GM18520 (cell line): ENCODE results near the gene TDRD1.

Experiments used
- ATAC-seq: cut with Tn5 transposase; IDR thresholded peaks from one replicate; pipeline ENCODE4 v1.9.1; 2021; ENCODE audit not compliant: unreplicated experiment

The TDRD1 gene

DNA sequence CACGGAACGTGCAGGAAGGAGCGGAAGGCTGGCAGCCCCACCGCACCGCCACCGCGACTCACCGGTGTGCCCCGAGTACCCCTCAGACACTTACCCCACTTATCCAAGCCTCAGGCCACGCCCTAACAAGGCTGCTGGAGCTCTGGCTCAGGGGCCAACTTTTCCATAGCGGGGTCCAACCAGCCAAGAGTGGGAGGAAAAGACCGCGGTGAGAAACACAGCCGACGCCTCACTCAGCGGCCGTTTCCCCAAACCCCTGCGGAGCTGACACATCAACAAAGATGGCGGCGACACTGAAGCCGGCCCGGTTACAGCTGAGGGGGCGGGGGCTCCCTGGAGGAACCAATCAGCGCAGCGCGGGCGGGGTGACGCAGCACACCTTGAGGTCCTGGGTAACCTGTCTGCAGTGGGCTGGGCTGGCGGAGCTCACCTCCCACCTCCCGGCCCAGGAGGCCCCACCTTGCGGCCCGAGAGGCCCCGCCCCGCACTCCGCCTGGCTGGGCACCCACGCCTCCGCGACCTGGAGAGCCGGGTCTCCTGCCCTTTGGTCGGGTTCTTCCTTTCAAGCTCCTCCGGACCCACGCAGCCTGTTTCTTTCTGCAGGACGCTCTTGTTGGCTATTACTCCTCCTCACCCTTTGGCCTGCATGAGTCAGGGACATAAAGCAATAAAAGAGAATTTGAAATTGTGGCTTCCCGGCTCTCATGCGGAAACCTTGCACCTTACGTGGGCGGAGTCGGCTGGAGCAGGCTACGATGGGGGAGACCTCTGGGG is 5.0 kb upstream of the TDRD1 start, which contains the start of gene CCDC186:
CCDC186 (minus strand) TSS at position 283 of the 774 bp plus-strand sequence. CDS start 10,935 bp downstream, outside the sequence.
- ATAC-seq: peak; percentile 97

DNA sequence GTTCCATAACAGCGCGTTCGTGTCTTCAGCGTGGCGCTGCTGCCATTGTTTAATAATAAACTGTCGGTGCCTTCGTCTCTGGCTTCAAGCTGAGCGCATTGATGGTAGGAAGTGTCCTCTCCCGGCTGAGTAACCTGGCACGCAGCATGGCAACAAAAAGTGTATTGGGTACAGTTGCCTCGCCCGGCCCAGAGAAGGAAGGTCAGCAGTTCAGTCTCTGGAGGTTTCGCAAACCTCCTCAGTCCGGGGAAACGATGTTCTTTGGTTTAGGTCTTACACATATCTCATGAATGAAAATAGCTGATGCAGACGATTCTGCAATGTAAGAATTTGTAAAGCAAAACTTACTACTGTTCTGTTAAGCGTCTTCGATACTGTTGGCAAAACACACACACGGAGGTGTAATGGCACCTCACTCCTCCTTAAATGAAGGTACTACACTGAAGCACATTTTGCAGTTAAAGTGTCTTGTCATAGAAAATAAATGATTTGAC is 4.4 kb upstream of the TDRD1 start:
- ATAC-seq: peak; percentile 1

DNA sequence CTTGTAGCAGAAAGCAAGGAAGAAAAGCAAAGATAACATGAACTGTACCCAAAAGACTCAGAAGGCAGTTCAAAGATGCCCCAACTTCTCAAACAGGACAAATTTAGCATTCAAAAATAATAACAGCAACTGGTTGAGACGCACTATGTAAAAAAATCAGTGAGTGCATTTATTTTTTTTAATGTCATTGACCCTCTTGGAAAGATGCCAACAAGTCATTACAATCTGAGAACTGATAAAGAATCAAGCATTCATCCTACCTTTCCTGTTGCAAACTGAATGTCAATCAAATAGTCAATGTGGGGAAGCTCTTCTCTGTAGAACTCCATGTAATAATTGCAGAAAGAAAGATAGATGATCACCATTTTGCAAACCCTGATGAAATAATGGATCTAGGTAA is 3.5 kb upstream of the TDRD1 start:
- ATAC-seq: no peak

DNA sequence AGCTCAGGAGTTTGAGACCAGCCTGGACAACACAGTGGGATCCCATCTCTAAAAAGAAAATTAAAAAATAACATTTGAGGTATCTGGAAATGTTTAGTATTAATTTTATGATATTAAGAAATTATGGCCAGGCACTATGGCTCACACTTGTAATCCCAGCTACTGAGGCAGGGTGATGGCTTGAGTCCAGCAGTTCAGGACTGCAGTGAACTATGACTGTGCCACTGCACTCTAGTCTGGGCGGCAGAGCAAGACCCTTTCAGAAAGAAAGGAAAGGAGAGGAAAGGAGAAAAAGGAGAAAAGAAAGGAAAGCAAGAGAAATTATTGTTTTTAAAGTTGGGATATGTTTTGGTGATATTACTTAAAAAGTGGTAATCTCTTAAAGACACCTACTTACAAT is 2.6 kb upstream of the TDRD1 start:
- ATAC-seq: no peak

DNA sequence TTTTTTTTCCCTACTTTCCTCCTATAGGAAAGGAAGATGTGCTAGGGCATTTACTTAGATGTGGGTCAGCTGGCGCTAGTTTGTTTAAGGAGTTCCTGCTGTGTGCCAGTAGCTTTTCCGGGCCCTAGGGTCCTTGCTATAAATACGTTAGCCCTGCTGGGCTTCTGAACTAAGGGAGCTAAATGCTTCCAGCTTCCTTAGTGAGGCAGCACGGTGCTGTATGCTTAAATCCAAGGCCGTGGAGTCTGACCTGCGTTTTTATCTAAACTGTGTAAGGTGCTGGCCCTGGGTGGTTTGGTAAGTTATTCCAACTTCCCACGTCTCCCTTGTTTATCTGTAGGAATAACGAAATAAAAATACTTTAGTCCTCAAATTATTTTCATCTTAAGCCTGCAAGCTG is 594 bp downstream of the TDRD1 start:
- no peak for ATAC-seq

DNA sequence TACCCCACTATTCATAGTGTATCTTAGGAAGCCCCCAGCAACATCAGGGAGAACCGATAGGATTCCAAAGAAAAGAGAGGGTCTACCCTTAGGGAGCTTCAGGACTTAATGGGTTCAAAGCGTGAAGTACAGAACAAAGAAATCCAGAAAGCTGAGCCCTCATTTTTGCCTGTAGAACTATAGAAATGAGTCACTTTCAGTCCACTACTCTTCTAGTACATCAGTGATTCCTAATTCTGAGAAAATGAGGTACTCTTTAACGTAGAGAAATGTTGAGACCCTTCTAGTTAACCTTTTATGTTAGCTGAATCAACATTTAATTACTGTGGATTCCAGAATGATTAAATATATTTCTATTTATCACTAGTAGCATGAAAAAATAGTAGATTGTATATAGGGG is 1.8 kb downstream of the TDRD1 start:
- no peak for ATAC-seq

DNA sequence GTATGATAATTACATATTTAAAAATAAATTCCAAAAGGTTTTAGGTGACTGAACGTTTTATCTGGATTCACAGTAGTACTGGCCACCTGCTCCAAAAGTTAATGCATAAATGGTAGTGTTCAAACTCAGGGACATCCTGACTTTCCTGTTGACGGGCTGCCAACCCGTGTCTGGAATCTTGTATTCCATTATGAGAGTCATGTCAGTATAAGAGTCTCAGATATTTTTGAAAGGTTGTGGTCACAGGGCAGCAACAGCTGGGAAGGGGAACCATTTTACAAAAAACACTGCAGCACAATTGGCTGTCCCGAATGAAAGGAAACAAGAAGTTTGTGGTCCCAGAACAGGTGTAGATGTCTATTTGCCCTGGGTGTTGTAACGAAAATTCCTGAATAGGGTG is 2.8 kb downstream of the TDRD1 start:
- no peak for ATAC-seq

DNA sequence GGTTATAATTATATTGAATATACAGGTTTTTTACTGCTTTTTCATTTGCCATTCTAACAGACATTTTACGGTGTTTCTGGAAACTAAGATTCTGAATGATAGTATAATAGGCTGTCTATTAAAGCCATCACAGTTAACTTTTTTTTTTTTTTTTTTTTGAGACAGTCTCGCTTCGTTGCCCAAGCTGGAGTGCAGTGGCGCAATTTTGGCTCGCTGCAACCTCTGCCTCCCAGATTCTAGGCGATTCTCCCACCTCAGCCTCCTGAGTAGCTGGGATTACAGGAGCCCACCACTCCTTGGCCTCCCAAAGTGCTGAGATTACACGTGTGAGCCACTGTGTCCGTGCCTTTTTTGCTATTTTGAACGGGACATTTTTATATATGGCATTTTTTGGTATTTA is 4.4 kb downstream of the TDRD1 start:
- no peak for ATAC-seq

DNA sequence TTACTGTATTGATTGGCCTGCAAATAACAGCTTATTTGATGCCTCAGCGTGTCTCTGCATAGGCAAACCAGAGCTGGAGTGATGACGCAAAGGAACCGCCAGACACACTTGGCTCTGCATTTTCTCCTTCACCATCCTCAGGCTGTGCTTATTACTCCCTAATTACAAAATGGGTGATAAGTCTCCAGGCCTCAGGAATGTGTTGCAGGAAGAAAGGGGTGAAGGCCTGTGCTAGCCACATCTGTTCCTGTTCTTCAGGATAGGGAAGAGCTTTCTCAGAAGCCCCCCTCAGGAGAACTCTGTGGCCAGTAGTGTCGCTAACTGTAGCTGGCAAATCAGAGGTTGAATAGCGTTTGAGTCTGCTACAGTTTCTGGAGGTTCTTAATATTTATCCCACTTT is 5.1 kb downstream of the TDRD1 start:
- ATAC-seq: no peak

DNA sequence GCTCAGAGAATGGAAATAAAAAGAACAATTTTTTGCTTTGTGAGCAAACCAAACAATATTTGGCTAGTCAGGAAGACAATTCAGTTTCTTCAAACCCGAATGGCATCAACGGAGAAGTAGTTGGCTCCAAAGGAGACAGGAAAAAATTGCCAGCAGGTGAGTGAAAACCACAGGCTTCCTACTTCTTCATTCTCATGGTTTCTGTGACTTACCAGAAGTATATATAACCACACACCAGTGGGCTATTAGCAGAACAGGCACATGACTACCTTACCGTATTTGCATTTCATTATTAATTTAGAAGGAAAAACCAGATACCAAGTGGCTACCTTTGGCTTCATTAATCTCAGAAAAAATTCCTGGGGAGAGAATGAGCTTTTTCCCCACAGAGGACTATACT is 8.8 kb downstream of the TDRD1 start:
- ATAC-seq: no peak

DNA sequence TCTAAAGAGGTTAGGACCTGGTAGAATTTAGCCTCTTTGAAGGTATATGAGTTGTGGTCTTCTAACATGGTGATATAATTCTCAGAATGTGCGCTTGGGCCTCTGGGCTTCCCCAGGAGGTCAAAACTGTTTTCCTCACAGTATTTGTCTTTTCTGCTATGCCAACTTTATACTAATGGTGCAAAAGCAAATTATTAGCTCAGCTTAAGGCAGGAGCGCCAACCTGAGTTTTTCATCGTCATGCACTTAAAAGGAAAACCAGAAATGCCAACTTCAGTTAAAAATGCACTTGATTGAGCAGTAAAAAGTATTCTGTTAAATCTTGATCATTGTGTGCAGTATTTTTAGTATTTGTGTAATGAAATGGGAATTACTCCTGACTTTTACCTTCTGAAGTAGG is 9.7 kb downstream of the TDRD1 start:
- no peak for ATAC-seq

DNA sequence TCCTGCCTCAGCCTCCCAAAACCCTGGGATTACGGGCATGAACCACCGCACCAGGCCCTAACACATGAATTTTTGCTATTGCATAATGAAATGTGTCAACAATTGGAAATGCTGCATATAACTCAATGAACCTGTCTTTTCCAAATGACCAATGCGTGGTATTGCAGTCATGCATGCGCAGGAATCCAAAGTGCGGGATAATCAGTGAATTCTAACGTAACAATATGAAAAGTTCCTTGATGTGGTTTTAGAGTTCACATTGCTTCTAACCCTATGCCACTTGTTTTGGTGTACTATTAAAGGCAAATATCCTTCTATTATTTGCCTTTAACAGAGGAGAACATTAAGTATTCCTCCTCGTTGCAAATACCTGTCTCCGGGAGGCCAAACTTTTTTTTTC is 10.5 kb downstream of the TDRD1 start:
- no peak for ATAC-seq

DNA sequence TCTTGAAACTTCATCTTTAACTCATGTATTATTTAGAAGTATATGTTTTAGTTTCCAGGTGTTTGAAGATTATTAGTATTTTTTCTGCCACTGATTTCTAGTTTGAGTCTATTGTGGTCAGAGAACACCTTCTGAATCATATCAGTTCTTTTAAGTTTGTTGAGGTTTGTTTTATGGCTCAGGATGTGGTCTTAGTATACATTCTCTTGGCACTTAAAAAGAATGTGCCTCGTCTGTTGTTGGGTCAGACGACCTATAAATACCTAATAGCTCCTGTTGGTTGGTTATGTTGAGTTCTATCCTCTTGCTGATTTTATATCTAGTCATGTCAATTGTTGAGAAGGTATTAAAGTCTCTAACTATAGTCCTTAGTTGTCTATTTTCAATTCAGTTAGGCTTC is 15.9 kb downstream of the TDRD1 start:
- peak; percentile 95 for ATAC-seq

DNA sequence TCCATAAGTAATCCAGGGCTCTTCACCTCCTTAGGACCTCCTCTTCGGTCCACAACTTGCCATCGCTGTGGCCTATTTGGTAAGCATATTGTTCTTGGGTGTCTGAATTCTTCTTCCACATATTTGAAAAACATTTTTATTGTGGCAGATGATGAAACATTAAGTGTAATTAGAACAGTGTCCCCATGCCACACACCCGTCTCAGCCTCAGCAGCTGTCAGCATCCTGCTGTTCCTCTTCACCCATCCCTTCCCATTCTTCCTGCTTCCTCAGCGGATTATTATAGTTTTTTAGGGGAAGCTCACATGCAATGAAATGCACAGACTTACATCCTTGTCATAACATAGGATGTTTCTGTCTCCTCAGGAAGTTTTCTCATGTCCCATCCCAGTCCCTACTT is 20.1 kb downstream of the TDRD1 start:
- ATAC-seq: no peak

DNA sequence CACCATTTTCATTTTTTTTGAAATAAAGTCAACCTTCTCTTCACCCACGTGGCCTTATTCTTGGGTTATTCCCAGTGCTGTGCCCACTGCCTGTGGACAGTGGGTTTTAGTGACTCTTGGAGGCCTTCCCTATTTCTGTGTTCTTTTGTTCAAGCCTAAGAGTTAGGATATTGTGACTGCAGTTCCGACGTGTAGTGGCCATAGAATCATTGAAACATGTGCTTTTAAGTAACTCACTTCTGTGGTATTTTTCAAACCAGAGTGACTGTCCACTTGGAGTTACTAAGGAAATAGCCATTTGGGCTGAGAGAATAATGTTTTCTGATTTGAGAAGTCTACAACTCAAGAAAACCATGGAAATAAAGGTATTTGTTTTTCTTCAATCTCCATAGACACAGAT is 23.7 kb downstream of the TDRD1 start:
- ATAC-seq: no peak

DNA sequence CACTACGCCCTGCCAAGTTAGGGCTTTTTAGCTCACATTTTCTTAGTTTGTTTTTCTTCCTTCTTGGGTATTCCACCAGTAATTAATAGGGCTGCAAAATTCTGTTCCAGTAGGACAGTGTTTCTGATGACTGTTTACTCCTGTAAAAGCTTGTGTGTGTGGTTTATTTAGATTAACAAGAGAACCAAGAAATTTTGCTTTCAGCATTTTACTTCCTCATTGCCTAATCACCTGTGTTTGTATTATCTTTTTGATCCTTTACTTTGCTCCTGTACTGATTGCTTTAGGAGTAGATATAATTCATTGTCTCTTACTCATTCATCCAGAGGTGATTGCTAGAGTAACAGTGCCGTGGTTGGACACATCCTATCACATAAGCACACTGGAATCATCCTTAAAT is 27.7 kb downstream of the TDRD1 start:
- no peak for ATAC-seq

DNA sequence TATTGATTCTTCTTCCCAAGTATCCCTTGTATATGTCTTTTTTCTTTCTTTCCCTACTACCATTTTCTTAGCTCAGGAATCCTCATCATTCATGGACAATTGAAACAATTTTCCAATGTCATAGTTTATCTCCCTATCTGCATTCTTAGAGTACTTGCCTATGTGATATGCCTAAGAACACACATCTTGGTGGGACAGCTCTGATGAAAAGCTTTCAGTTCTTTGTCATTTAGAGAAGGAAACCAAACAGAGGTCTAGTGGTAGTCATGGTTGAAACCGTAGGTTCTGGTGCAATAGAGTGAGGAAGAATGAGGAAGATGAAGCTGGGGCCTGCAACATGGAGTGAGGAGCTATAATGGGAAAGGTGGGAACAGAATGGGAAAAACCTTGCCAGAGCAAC is 28.2 kb downstream of the TDRD1 start:
- no peak for ATAC-seq

DNA sequence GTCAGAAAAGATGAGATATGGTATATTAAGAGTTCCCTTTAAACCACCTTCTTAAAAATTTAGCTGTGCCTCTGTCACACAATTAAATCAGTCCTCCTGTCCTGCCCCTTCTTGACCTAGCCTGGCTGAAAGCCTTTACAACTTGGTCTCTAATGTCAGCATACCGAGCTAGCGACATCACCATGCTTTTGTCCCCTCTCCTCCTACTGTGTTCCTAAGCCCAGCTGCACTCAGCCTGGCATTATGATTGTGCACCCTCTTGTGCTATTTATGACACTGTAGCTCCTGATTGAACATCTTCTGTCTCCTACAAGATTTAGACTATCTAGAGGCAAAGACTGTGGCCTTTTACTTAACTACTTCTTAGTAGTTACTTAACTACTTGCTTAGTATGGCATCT is 29.2 kb downstream of the TDRD1 start:
- no peak for ATAC-seq

DNA sequence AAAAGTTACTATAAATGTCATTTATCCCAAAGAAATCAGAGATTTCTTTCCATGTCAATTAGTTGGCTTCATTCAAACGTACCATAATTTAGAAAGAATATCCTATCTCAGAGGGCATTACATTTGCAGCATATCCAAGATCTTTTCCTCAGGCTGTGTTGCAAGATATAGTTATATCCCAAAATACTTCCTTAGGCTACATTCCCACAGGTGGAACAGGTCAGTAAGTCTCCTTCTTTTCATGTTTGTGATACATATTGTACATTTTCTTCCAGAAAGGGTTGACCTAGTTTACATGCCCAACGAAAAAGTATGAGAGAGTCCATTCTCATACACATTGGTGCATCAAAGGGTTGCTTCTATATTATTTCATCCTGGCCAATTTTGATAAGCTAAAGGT is 33.0 kb downstream of the TDRD1 start:
- ATAC-seq: no peak

DNA sequence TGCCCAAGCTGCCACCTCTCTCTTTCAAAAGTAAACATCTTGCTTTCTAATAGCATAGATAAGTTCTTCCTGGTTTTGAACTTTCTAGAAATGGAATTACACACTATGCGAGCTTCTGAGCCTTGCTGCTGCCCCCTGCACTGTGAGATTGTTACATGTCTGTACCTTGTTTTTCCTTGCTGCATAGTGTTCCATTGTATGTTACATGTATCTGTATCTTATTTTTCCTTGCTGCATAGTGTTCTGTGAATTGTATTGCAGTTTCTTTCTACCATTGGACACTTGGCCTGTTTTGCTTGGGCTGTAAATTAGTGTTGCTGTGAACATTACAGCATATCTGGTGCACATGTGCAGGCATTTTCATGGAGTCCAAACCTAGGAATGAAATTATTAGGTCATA is 35.9 kb downstream of the TDRD1 start:
- ATAC-seq: no peak

DNA sequence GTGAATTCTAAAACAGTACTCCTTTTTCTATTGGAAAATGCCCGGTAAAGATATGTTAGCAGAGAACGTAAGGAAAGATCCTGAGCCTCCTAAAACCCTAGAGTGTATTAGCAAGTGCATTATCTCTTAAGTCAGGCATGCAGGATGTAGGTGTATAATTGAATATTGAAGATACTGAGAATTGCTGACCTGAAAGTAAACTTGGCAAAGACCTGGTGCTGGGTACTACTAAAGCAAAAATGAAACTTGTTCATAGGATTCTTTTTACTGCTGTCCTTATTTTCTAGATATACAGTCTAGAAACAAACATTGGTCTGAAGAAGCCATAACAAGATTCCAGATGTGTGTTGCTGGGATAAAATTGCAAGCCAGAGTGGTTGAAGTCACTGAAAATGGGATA is 41.1 kb downstream of the TDRD1 start:
- no peak for ATAC-seq

DNA sequence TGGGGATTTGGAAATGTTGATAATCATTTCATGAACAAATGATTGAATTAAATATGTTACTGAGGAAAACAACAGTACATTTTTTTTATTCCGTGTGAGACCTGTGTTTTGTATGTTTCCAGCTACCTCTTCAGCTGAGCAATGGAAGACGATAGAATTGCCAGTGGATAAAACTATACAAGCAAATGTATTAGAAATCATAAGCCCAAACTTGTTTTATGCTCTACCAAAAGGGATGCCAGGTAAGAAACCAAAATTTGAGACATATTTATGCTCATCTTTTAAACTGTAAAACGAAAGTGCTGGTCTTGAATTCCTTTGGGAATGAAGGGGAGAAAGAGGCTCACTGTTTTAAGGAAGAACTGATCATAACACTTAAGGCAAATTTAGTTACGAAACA is 42.1 kb downstream of the TDRD1 start:
- ATAC-seq: no peak

DNA sequence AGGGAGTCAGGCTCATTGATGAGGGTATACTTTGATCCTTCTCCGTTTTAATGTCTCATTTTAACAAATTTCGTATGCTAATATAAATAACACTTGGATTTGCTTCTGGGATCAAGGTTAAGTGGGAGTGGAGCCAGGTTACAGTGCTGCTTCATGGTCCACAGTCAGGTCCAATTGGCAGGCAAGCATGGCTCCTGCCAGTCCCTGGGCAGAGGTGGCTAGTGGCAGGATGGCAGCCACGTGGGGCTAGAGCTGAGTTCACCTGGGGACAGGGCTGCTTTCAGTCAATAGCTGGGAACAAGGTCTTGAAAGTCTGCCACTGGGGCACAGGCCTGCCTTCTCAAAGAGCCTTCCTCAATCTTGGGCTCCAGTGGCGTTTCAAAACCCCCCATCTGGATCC is 43.9 kb downstream of the TDRD1 start:
- no peak for ATAC-seq
